ENCODE results near the gene ZSCAN10.

ZSCAN10 gene

GRCh38 chr16:3051494-3051893, 47.6 kb downstream of the ZSCAN10 start:
- Histone ChIP-seq H2BK120ac (ENCODE audit: low read depth, low read length) (no peak overlapping the region), H3K9me3 (ENCODE audit: control insufficient read depth, low read length) (no peaks in the 10 kb centered on the region), H2BK12ac (ENCODE audit: low read length in 2 of 2) (no peak overlapping the region), H3K4me2 (ENCODE audit: low read length, poor library complexity, severe bottlenecking) (no peak overlapping the region), H3K4ac (ENCODE audit: low read depth in 1 of 2, low read length in 2 of 2) (no peak overlapping the region), H2BK15ac (ENCODE audit: low read depth, poor library complexity, severe bottlenecking) (no peak overlapping the region), H2AK5ac (ENCODE audit: low read length, severe bottlenecking) (no peak overlapping the region), H3K9ac (ENCODE audit: low read length) (no peak overlapping the region), H3K27ac (ENCODE audit: low read length, poor library complexity, severe bottlenecking) (no peak overlapping the region), H3K4me3 (ENCODE audit: insufficient read depth in 1 of 2, low read depth in 1 of 2, low read length in 2 of 2) (no peak overlapping the region), H3K23ac (ENCODE audit: low read length in 2 of 2) (no peak overlapping the region), H2BK5ac (ENCODE audit: low read depth, low read length, poor library complexity, severe bottlenecking) (no peak overlapping the region), H4K8ac (ENCODE audit: low read length) (no peak overlapping the region), H3K14ac (ENCODE audit: low read length in 2 of 2) (no peak overlapping the region), H4K91ac (ENCODE audit: low read length) (no peak overlapping the region), H2AFZ (ENCODE audit: low read depth, low read length) (no peak overlapping the region), H3K4me1 (ENCODE audit: control insufficient read depth, insufficient read depth, low read depth, low read length) (peaks cover 4% of the 10 kb centered on the region), H3K36me3 (ENCODE audit: control insufficient read depth in 1 of 2, insufficient read depth in 2 of 2, low read depth in 1 of 2, low read length in 2 of 2) (peaks cover 0 to 8% of the 10 kb centered on the region in 2 experiments), H3K18ac (ENCODE audit: low read depth in 1 of 2, low read length in 2 of 2) (no peak overlapping the region), H3K27me3 (ENCODE audit: control insufficient read depth in 1 of 2, insufficient read depth in 1 of 2, low read length in 2 of 2) (peaks cover 50 to 51% of the 10 kb centered on the region in 2 experiments), H3K79me1 (replicated peaks; ENCODE audit: low read length, poor library complexity, severe bottlenecking) (no peaks in the 10 kb centered on the region)
- 77% methylated on average over 9 of the region's 9 CpGs for WGBS
- no peak for DNase-seq

GRCh38 chr16:3051009-3051408, 48.1 kb downstream of the ZSCAN10 start:
- Histone ChIP-seq H2BK12ac (ENCODE audit: low read length in 2 of 2) (no peak overlapping the region), H3K14ac (ENCODE audit: low read length in 2 of 2) (no peak overlapping the region), H3K9me3 (ENCODE audit: control insufficient read depth, low read length) (no peaks in the 10 kb centered on the region), H3K4me2 (ENCODE audit: low read length, poor library complexity, severe bottlenecking) (no peak overlapping the region), H2BK15ac (ENCODE audit: low read depth, poor library complexity, severe bottlenecking) (no peak overlapping the region), H3K27me3 (ENCODE audit: control insufficient read depth in 1 of 2, insufficient read depth in 1 of 2, low read length in 2 of 2) (peaks cover 51 to 56% of the 10 kb centered on the region in 2 experiments), H4K8ac (ENCODE audit: low read length) (no peak overlapping the region), H3K23ac (ENCODE audit: low read length in 2 of 2) (no peak overlapping the region), H3K79me1 (replicated peaks; ENCODE audit: low read length, poor library complexity, severe bottlenecking) (no peaks in the 10 kb centered on the region), H3K18ac (ENCODE audit: low read depth in 1 of 2, low read length in 2 of 2) (no peak overlapping the region), H3K27ac (ENCODE audit: low read length, poor library complexity, severe bottlenecking) (no peak overlapping the region), H2AFZ (ENCODE audit: low read depth, low read length) (no peak overlapping the region), H2BK5ac (ENCODE audit: low read depth, low read length, poor library complexity, severe bottlenecking) (no peak overlapping the region), H2AK5ac (ENCODE audit: low read length, severe bottlenecking) (no peak overlapping the region), H3K36me3 (ENCODE audit: control insufficient read depth in 1 of 2, insufficient read depth in 2 of 2, low read depth in 1 of 2, low read length in 2 of 2) (peaks cover 0 to 8% of the 10 kb centered on the region in 2 experiments), H2BK120ac (ENCODE audit: low read depth, low read length) (no peak overlapping the region), H3K4ac (ENCODE audit: low read depth in 1 of 2, low read length in 2 of 2) (no peak overlapping the region), H3K4me1 (ENCODE audit: control insufficient read depth, insufficient read depth, low read depth, low read length) (peaks cover 8% of the 10 kb centered on the region), H3K9ac (ENCODE audit: low read length) (no peak overlapping the region), H4K91ac (ENCODE audit: low read length) (no peak overlapping the region), H3K4me3 (ENCODE audit: insufficient read depth in 1 of 2, low read depth in 1 of 2, low read length in 2 of 2) (no peak overlapping the region)
- no peak for DNase-seq
- 87% methylated on average over 4 of the region's 4 CpGs for WGBS

- H3K4me3 ChIP-seq (ENCODE audit: insufficient read depth in 1 of 2, low read depth in 1 of 2, low read length in 2 of 2): no peak overlapping the region
- peaks cover 0 to 8% of the 10 kb centered on the region in 2 experiments for H3K36me3 ChIP-seq (ENCODE audit: control insufficient read depth in 1 of 2, insufficient read depth in 2 of 2, low read depth in 1 of 2, low read length in 2 of 2)
- H3K27me3 ChIP-seq (ENCODE audit: control insufficient read depth in 1 of 2, insufficient read depth in 1 of 2, low read length in 2 of 2): peaks cover 57 to 60% of the 10 kb centered on the region in 2 experiments
- no peak overlapping the region for H2BK15ac ChIP-seq (ENCODE audit: low read depth, poor library complexity, severe bottlenecking)
- H3K4me1 ChIP-seq (ENCODE audit: control insufficient read depth, insufficient read depth, low read depth, low read length): peaks cover 13% of the 10 kb centered on the region
- H3K18ac ChIP-seq (ENCODE audit: low read depth in 1 of 2, low read length in 2 of 2): no peak overlapping the region
- no peak overlapping the region for H2BK12ac ChIP-seq (ENCODE audit: low read length in 2 of 2)
- no peak overlapping the region for H3K9ac ChIP-seq (ENCODE audit: low read length)
- no peak overlapping the region for H3K14ac ChIP-seq (ENCODE audit: low read length in 2 of 2)
- H4K8ac ChIP-seq (ENCODE audit: low read length): no peak overlapping the region
- H3K79me1 ChIP-seq (replicated peaks; ENCODE audit: low read length, poor library complexity, severe bottlenecking): no peaks in the 10 kb centered on the region
- H3K23ac ChIP-seq (ENCODE audit: low read length in 2 of 2): no peak overlapping the region
- no peak overlapping the region for H2BK5ac ChIP-seq (ENCODE audit: low read depth, low read length, poor library complexity, severe bottlenecking)
- H3K27ac ChIP-seq (ENCODE audit: low read length, poor library complexity, severe bottlenecking): no peak overlapping the region
- no peak for DNase-seq
- WGBS: 88% methylated on average over 5 of the region's 5 CpGs
- H2BK120ac ChIP-seq (ENCODE audit: low read depth, low read length): no peak overlapping the region
- no peak overlapping the region for H2AK5ac ChIP-seq (ENCODE audit: low read length, severe bottlenecking)
- H3K4ac ChIP-seq (ENCODE audit: low read depth in 1 of 2, low read length in 2 of 2): no peak overlapping the region
- no peak overlapping the region for H3K4me2 ChIP-seq (ENCODE audit: low read length, poor library complexity, severe bottlenecking)
- H3K9me3 ChIP-seq (ENCODE audit: control insufficient read depth, low read length): no peaks in the 10 kb centered on the region
- H4K91ac ChIP-seq (ENCODE audit: low read length): no peak overlapping the region
- no peak overlapping the region for H2AFZ ChIP-seq (ENCODE audit: low read depth, low read length)
Observed at GRCh38 chr16:3050487-3050886, 48.6 kb downstream of the ZSCAN10 start.

GRCh38 chr16:3049921-3050481, 49.1 kb downstream of the ZSCAN10 start:
- no peak for DNase-seq
- H3K4me2 ChIP-seq (ENCODE audit: low read length, poor library complexity, severe bottlenecking): no peak overlapping the region
- H3K18ac ChIP-seq (ENCODE audit: low read depth in 1 of 2, low read length in 2 of 2): no peak overlapping the region
- H3K23ac ChIP-seq (ENCODE audit: low read length in 2 of 2): no peak overlapping the region
- no peak overlapping the region for H2BK5ac ChIP-seq (ENCODE audit: low read depth, low read length, poor library complexity, severe bottlenecking)
- peak overlapping the region in 1 of 2 experiments; percentile 31 for H3K4me3 ChIP-seq (ENCODE audit: insufficient read depth in 1 of 2, low read depth in 1 of 2, low read length in 2 of 2)
- H2AFZ ChIP-seq (ENCODE audit: low read depth, low read length): no peak overlapping the region
- H3K36me3 ChIP-seq (ENCODE audit: control insufficient read depth in 1 of 2, insufficient read depth in 2 of 2, low read depth in 1 of 2, low read length in 2 of 2): peaks cover 0 to 6% of the 10 kb centered on the region in 2 experiments
- peaks cover 61 to 64% of the 10 kb centered on the region in 2 experiments for H3K27me3 ChIP-seq (ENCODE audit: control insufficient read depth in 1 of 2, insufficient read depth in 1 of 2, low read length in 2 of 2)
- H2BK120ac ChIP-seq (ENCODE audit: low read depth, low read length): no peak overlapping the region
- no peak overlapping the region for H2BK15ac ChIP-seq (ENCODE audit: low read depth, poor library complexity, severe bottlenecking)
- H2AK5ac ChIP-seq (ENCODE audit: low read length, severe bottlenecking): no peak overlapping the region
- peak overlapping the region in 1 of 2 experiments; percentile 19 for H2BK12ac ChIP-seq (ENCODE audit: low read length in 2 of 2)
- 89% methylated on average over 26 of the region's 26 CpGs for WGBS
- H3K4me1 ChIP-seq (ENCODE audit: control insufficient read depth, insufficient read depth, low read depth, low read length): peaks cover 16% of the 10 kb centered on the region
- H3K14ac ChIP-seq (ENCODE audit: low read length in 2 of 2): peak overlapping the region in 1 of 2 experiments; percentile 72
- no peaks in the 10 kb centered on the region for H3K9me3 ChIP-seq (ENCODE audit: control insufficient read depth, low read length)
- H3K4ac ChIP-seq (ENCODE audit: low read depth in 1 of 2, low read length in 2 of 2): no peak overlapping the region
- H4K8ac ChIP-seq (ENCODE audit: low read length): no peak overlapping the region
- H4K91ac ChIP-seq (ENCODE audit: low read length): peak overlapping the region; percentile 54
- H3K9ac ChIP-seq (ENCODE audit: low read length): no peak overlapping the region
- no peaks in the 10 kb centered on the region for H3K79me1 ChIP-seq (replicated peaks; ENCODE audit: low read length, poor library complexity, severe bottlenecking)
- no peak overlapping the region for H3K27ac ChIP-seq (ENCODE audit: low read length, poor library complexity, severe bottlenecking)

Measured in mesenchymal stem cell (in vitro differentiated cells and primary cell).